ENCODE measurements around the gene GH1. TPM values are rescaled to one million over a fixed set of nuclear protein-coding genes. Genes with fewer than 3 reads are reported as not detected.
A peak's percentile ranks its signal among the peaks of the same experiment; 100 is the strongest.
"Not testable (repeated sequence)": the region's sequence is repeated elsewhere in the genome, so short reads cannot be mapped to it uniquely, and the experiment has no call there.

Gene GH1
- not detected for total RNA-seq
- polyA plus RNA-seq: under 1 TPM in 1 of 3 donors, not detected in 2; 0.25 TPM

DNA sequence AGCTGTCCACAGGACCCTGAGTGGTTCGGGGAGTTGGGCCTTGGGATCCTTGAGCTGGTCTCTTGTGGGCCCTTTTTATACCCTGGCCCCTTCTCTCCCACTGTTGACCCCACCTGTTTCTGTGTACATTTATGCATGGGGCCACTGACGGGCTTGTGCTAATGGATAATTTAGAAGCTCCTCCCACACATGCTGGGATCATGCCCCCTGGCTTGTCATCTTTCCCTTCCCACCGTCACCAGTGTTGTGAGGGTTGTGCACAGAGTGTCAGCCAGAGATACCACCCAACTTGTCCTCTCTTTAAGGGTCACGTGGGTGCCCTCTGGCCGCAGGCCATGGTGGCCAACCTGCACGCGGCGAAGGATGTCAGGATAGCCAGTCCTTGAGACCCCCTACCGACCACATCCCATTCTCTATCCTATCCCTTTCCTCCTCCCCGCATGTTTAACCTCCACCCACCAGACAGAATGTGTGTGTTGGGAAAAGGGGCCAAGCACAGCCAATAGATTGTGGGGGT, at the start of gene GH1:
Gene GH1, minus strand, starts transcription at position 51 of the 517 bp plus-strand sequence. CDS start 63 bp downstream, outside the sequence.
- not testable (repeated sequence) for H3K9me3 ChIP-seq, H3K4me3 ChIP-seq, H3K4me1 ChIP-seq, H3K27me3 ChIP-seq, H3K27ac ChIP-seq, DNase-seq, H3K36me3 ChIP-seq
- intact Hi-C loops (cut with DNase I): loop anchor here (2.0 kb wide), 1 partner anchor 108 kb away; no protein-coding TSS in a partner anchor
- WGBS, 2 donors: 54 to 59% methylated on average over 10 of the region's 10 CpGs

DNA sequence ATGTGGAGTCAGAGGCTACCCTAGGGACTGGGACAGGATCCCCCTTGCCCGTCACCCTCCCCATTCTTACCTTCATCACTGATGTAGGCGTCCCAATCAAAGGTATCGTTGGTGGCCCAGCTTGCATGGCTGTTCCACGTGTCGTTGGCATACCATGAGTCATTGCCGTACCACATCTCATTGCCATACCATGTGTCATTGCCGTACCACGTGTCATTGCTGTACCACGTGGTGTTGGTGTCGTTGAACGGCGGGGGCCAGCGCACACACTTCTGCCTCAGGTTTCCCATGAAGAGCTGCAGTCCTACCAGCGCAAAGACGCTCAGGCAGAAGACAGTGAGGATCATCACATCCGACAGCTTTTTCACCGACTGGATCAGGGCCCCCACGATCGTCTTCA, 49.3 kb upstream of the GH1 start:
- TF ChIP-seq EP300 (IDR thresholded peaks at IDR 0.05) (no peak), POLR2A (IDR thresholded peaks at IDR 0.05) (no peak), POLR2AphosphoS5 (IDR thresholded peaks at IDR 0.05) (no peak)
- TF ChIP-seq, protein P1, sequence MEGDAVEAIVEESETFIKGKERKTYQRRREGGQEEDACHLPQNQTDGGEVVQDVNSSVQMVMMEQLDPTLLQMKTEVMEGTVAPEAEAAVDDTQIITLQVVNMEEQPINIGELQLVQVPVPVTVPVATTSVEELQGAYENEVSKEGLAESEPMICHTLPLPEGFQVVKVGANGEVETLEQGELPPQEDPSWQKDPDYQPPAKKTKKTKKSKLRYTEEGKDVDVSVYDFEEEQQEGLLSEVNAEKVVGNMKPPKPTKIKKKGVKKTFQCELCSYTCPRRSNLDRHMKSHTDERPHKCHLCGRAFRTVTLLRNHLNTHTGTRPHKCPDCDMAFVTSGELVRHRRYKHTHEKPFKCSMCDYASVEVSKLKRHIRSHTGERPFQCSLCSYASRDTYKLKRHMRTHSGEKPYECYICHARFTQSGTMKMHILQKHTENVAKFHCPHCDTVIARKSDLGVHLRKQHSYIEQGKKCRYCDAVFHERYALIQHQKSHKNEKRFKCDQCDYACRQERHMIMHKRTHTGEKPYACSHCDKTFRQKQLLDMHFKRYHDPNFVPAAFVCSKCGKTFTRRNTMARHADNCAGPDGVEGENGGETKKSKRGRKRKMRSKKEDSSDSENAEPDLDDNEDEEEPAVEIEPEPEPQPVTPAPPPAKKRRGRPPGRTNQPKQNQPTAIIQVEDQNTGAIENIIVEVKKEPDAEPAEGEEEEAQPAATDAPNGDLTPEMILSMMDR (IDR thresholded peaks at IDR 0.05): no peak
- Histone ChIP-seq H3K9me3 (no peaks in the 10 kb centered on the region), H3K36me3 (no peaks in the 10 kb centered on the region), H3K4me1 (no peaks in the 10 kb centered on the region), H3K4me3 (no peak overlapping the region), H3K27ac (no peak overlapping the region), H3K27me3 (no peaks in the 10 kb centered on the region)
- WGBS, 2 donors: 86 to 89% methylated on average over 19 of the region's 19 CpGs
- intact Hi-C loops (cut with DNase I): no loop called here
- no peak for DNase-seq

- no peaks in the 10 kb centered on the region for H3K27me3 ChIP-seq
- no peaks in the 10 kb centered on the region for H3K36me3 ChIP-seq
- TF ChIP-seq POLR2A (IDR thresholded peaks at IDR 0.05) (no peak), EP300 (IDR thresholded peaks at IDR 0.05) (no peak), POLR2AphosphoS5 (IDR thresholded peaks at IDR 0.05) (no peak)
- TF ChIP-seq, protein P1 (IDR thresholded peaks at IDR 0.05): no peak
- intact Hi-C loops (cut with DNase I): no loop called here
- peaks cover 0 to 2% (median under 1%) of the 10 kb centered on the region in 4 donors for H3K4me1 ChIP-seq
- H3K27ac ChIP-seq: no peak overlapping the region
- WGBS, 2 donors: 74 to 79% methylated on average over 11 of the region's 11 CpGs
- H3K4me3 ChIP-seq: no peak overlapping the region
- DNase-seq: no peak
- H3K9me3 ChIP-seq: no peaks in the 10 kb centered on the region
These were observed 48.1 kb upstream of the GH1 start for GRCh38 chr17:63966646-63967264.

DNA sequence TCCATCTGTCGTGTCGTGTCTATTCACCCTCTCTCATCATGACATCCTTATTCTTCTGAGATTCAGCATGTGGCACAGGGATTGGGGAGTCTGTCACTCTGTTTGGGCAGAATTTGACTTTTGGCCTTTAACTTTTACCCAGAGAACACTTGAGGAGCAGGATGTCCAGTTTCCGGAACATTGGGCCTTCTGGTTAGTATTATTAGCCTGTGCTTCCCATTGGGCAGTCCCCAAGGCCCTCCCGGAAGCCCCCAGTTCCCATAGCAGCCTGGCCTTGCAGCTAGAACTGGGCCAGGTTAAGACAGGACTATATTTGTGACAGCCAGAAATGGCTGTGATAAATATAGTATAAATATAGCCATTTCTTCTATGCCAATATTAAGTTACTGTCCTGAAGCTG, 44.5 kb upstream of the GH1 start:
- H3K4me3 ChIP-seq: no peak overlapping the region
- peaks cover 0 to 10% (median 2%) of the 10 kb centered on the region in 4 donors for H3K4me1 ChIP-seq
- peaks cover 0 to 7% (median 0%) of the 10 kb centered on the region in 3 donors for H3K27me3 ChIP-seq
- no peak for DNase-seq
- intact Hi-C loops (cut with DNase I): no loop called here
- WGBS, 2 donors: 89 to 92% methylated on average over 4 of the region's 4 CpGs
- TF ChIP-seq EP300 (IDR thresholded peaks at IDR 0.05) (no peak), POLR2AphosphoS5 (IDR thresholded peaks at IDR 0.05) (peak in 1 of 4 donors; percentile 27)
- no peaks in the 10 kb centered on the region for H3K9me3 ChIP-seq
- H3K36me3 ChIP-seq: no peaks in the 10 kb centered on the region
- H3K27ac ChIP-seq: peak overlapping the region in 2 of 4 donors; percentile 14 to 53

DNA sequence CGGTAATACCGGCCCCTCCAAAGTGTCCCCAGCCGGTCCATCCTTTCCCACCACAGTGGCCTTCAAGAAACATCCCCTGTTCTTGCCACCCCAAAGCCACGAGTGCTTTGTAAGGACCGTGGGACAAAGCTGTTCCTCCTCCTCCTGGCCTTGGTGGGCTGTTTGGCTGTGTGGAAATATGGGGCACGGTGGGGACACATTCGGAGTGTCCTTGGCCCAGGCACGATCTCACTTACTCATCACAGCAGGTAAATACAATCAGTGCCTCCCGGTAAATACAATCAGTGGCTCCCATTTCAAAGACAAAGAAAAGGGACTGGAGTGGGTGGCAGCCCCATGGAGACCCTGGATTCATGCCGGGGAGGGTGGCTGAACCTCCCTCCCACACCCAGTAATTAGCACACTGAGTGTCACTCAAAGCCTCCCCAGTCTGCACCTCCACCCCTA, 43.7 kb upstream of the GH1 start:
- no peaks in the 10 kb centered on the region for H3K9me3 ChIP-seq
- H3K36me3 ChIP-seq: no peaks in the 10 kb centered on the region
- TF ChIP-seq EP300 (IDR thresholded peaks at IDR 0.05): no peak
- no peak for TF ChIP-seq POLR2A (IDR thresholded peaks at IDR 0.05)
- TF ChIP-seq POLR2AphosphoS5 (IDR thresholded peaks at IDR 0.05): no peak
- TF ChIP-seq, protein P1 (IDR thresholded peaks at IDR 0.05): no peak
- peaks cover 0 to 10% (median 2%) of the 10 kb centered on the region in 4 donors for H3K4me1 ChIP-seq
- peak overlapping the region in 1 of 4 donors; percentile 42 for H3K27ac ChIP-seq
- no peak for DNase-seq
- intact Hi-C loops (cut with DNase I): no loop called here
- H3K4me3 ChIP-seq: no peak overlapping the region
- peaks cover 0 to 7% (median 0%) of the 10 kb centered on the region in 3 donors for H3K27me3 ChIP-seq
- WGBS, 2 donors: 52 to 71% methylated on average over 10 of the region's 10 CpGs

Measured in sigmoid colon (tissue), 7 donors.